H1 (cell line): ENCODE results near the gene DPY30. TPM values are rescaled to one million over a fixed set of nuclear protein-coding genes. Genes with fewer than 3 reads are reported as not detected.

Experiments
- ASH2L ChIP-seq: fragments of 200-600, 300-600 bp; sonication (generic); IDR thresholded peaks from one replicate; pipeline ENCODE4 v1.7.1; 2017; ENCODE audit warnings: low read length
- BACH1 ChIP-seq: IDR thresholded peaks from 2 replicates; pipeline ENCODE4 v1.6.1; 2012; ENCODE audit warnings: low read length, improper control_type of control experiment
- BRCA1 ChIP-seq: IDR thresholded peaks from 2 replicates; pipeline ENCODE4 v1.6.1; 2012; ENCODE audit warnings: low read depth, low read length, improper control_type of control experiment
- CHD1 ChIP-seq: IDR thresholded peaks from 2 replicates; pipeline ENCODE4 v1.6.1; 2012; ENCODE audit warnings: low read depth, low read length, improper control_type of control experiment
- CHD2 ChIP-seq: IDR thresholded peaks from 2 replicates; pipeline ENCODE4 v1.6.1; 2012; ENCODE audit warnings: low read length, improper control_type of control experiment
- CREB1 ChIP-seq: IDR thresholded peaks from 2 replicates; pipeline ENCODE4 v1.6.1; 2012; ENCODE audit warnings: inconsistent platforms
- CTBP2 ChIP-seq: IDR thresholded peaks from 2 replicates; pipeline ENCODE4 v1.7.0; 2011; ENCODE audit warnings: borderline replicate concordance, mild to moderate bottlenecking, moderate library complexity, mixed read lengths, low read length; ENCODE audit not compliant: insufficient read depth, insufficient read length
- JUND ChIP-seq: IDR thresholded peaks from 2 replicates; pipeline ENCODE4 v1.6.1; 2011; ENCODE audit warnings: mild to moderate bottlenecking, improper control_type of control experiment, low read length
- KDM4A ChIP-seq: IDR thresholded peaks from one replicate; pipeline ENCODE4 v1.7.1; 2012; ENCODE audit warnings: low read depth, mild to moderate bottlenecking, moderate library complexity, low read length, inconsistent platforms; ENCODE audit not compliant: severe bottlenecking
- NRF1 ChIP-seq: IDR thresholded peaks from 2 replicates; pipeline ENCODE4 v1.6.1; 2011; ENCODE audit warnings: mild to moderate bottlenecking, low read depth, low read length, improper control_type of control experiment
- PHF8 ChIP-seq: fragments of 200-600 bp; sonication (generic); conservative IDR thresholded peaks from 2 replicates; pipeline ENCODE4 v1.7.1; 2012; ENCODE audit warnings: low read depth, mild to moderate bottlenecking, inconsistent platforms, low read length, moderate library complexity
- POLR2A ChIP-seq, 2 experiments: IDR thresholded peaks; 1 replicate in 1 of 2; 2 replicates in 1 of 2; pipeline ENCODE4 v1.6.1; 2011; ENCODE audit warnings: low read depth in 2 of 2, low read length in 2 of 2, mild to moderate bottlenecking in 2 of 2; ENCODE audit errors: control extremely low read depth in 1 of 2
- POLR2AphosphoS5 ChIP-seq: IDR thresholded peaks from 2 replicates; pipeline ENCODE4 v1.6.1; 2011; ENCODE audit warnings: low read depth, low read length
- RAD21 ChIP-seq, 2 experiments: IDR thresholded peaks in 1 of 2; conservative IDR thresholded peaks in 1 of 2; 2 replicates each; pipeline ENCODE4 v1.6.1; 2011; ENCODE audit warnings: low read depth in 2 of 2, low read length in 2 of 2, improper control_type of control experiment in 1 of 2, inconsistent platforms in 1 of 2, mild to moderate bottlenecking in 1 of 2, moderate library complexity in 1 of 2
- RBBP5 ChIP-seq: IDR thresholded peaks from 2 replicates; pipeline ENCODE4 v1.7.1; 2012; ENCODE audit warnings: low read depth, mild to moderate bottlenecking, inconsistent platforms, low read length, moderate library complexity, borderline replicate concordance
- RFX5 ChIP-seq: IDR thresholded peaks from 2 replicates; pipeline ENCODE4 v1.6.1; 2011; ENCODE audit warnings: low read depth, low read length, improper control_type of control experiment, borderline replicate concordance
- RXRA ChIP-seq: IDR thresholded peaks from 2 replicates; pipeline ENCODE4 v1.6.1; 2011; ENCODE audit warnings: low read depth, mild to moderate bottlenecking, low read length, moderate library complexity; ENCODE audit not compliant: insufficient read depth
- SAP30 ChIP-seq: fragments of 300-600 bp; sonication (generic); IDR thresholded peaks from 2 replicates; pipeline ENCODE4 v1.7.1; 2012; ENCODE audit warnings: low read length, moderate library complexity, mild to moderate bottlenecking, inconsistent platforms; ENCODE audit not compliant: insufficient read depth, insufficient replicate concordance
- SIX5 ChIP-seq: IDR thresholded peaks from 2 replicates; pipeline ENCODE4 v1.6.1; 2011; ENCODE audit warnings: mild to moderate bottlenecking, low read depth, low read length
- SP4 ChIP-seq: IDR thresholded peaks from 2 replicates; pipeline ENCODE4 v1.6.1; 2012; ENCODE audit warnings: low read length, inconsistent platforms
- TAF1 ChIP-seq: IDR thresholded peaks from 2 replicates; pipeline ENCODE4 v1.6.1; 2011; ENCODE audit warnings: mild to moderate bottlenecking, low read depth, low read length
- TAF7 ChIP-seq: optimal IDR thresholded peaks from 2 replicates; pipeline ENCODE3; 2011; ENCODE audit warnings: low read depth, mild to moderate bottlenecking, inconsistent platforms, low read length, moderate library complexity, borderline replicate concordance
- TCF12 ChIP-seq: IDR thresholded peaks from 2 replicates; pipeline ENCODE4 v1.6.1; 2011; ENCODE audit warnings: low read depth, mild to moderate bottlenecking, low read length
- TEAD4 ChIP-seq: IDR thresholded peaks from 2 replicates; pipeline ENCODE4 v1.6.1; 2012; ENCODE audit warnings: low read depth, low read length, inconsistent platforms, mixed read lengths
- polyA plus RNA-seq, 7 experiments: library from polyadenylated mRNA; depleted of rRNA in 3 of 7; stranded (reverse) in 5 of 7; unstranded in 2 of 7; fragments of >200 nt in 5 of 7; fragments of 200-250 nt in 2 of 7; gene quantifications; 1 replicate in 5 of 7; 2 replicates in 1 of 7; 4 replicates in 1 of 7; pipeline versions ENCODE4 v1.2.1 to v1.2.3, GENCODE V29; 2011 to 2013; ENCODE audit warnings: missing spikeins in 2 of 7, mixed read lengths in 2 of 7
- total RNA-seq: library from RNA; stranded (reverse); fragmentation: NEBNext Ultra II Directional; extraction: Animal tissue kit (Norgen Biotek cat#: 25700); gene quantifications from 2 replicates; pipeline ENCODE4 v1.2.1, GENCODE V29; 2021
- TF ChIP-seq, protein P1 (sequence below): IDR thresholded peaks from 2 replicates; pipeline ENCODE4 v1.6.1; 2012; ENCODE audit warnings: inconsistent platforms

The DPY30 gene
- total and polyA plus RNA-seq, 2 of the 8 experiments (the other 6 are each of a cell fraction or from before 2014, with no cell fraction given): 139 to 157 TPM

DNA sequence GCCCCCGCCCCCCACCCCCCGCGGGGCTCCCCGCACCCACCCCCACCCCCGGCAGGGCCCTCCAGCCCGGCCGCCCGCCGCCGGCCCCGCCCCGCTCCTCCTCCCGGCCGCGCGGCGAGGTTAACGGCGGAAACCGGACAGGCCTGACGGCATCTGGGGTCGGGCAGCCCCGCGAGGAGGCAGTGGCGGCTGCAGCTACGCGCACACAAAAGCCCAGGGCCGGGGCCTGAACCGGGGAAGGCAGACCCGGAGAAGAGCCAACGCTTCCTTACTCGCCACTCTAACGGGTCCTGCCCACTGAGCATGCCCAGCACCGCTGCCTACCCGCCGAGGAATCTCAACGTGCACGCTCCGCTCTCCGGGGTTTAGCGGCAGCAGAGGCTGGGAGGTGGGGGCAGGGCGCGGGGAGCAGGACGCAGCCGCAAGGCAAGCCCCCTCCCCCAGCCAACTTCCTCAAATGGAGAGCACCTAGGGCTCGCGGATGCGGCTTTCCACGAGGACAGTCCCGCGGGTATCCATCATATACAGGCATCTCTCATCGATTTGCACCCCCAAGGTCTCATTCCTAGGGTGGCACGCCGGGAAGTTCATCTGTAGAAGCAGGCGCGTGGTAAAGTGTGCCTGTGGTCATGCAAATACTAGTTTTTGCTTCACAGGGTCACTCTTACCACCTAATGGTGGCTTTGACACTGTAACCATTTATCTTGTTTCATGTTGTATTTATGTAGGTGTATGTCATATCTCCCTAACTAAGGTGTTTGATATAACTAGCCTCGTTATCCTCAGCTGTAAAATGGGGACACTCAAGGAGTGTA is 28.7 kb downstream of the DPY30 start, which contains the start of gene MEMO1 (continued):
- peak; percentile 61 for TF ChIP-seq NRF1
- TF ChIP-seq TCF12: no peak
- peak; percentile 79 for TF ChIP-seq PHF8
- TF ChIP-seq SIX5: no peak
- peak; percentile 89; the same call in 1 of the 2 replicates for TF ChIP-seq SP4
- TF ChIP-seq TAF7: peak; percentile 49
- peak; percentile 61 for TF ChIP-seq CREB1
- TF ChIP-seq RAD21 (IDR thresholded peaks at IDR 0.05 in 1 of 2, conservative IDR thresholded peaks at IDR 0.05 in 1 of 2; ENCODE audit: low read depth in 2 of 2, low read length in 2 of 2): peak in 1 of 2 experiments; percentile 6; a peak in 1 of 4 replicates
- TF ChIP-seq CTBP2: peak; percentile 52
- TF ChIP-seq POLR2A (IDR thresholded peaks at IDR 0.05; ENCODE audit: control extremely low read depth in 1 of 2, low read depth in 2 of 2, low read length in 2 of 2): peak; percentile 63 to 78
- TF ChIP-seq BRCA1: no peak
- TF ChIP-seq RBBP5: peak; percentile 89
- TF ChIP-seq TAF1: peak; percentile 77
- TF ChIP-seq KDM4A: peak; percentile 86
- peak; percentile 98 for TF ChIP-seq ASH2L
- TF ChIP-seq RFX5: peak; percentile 56; the same call in 1 of the 2 replicates
- TF ChIP-seq TEAD4: peak; percentile 87
- no peak for TF ChIP-seq CHD1
- TF ChIP-seq, protein P1, sequence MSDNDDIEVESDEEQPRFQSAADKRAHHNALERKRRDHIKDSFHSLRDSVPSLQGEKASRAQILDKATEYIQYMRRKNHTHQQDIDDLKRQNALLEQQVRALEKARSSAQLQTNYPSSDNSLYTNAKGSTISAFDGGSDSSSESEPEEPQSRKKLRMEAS: peak; percentile 88
- no peak for TF ChIP-seq RXRA
- TF ChIP-seq CHD2: peak; percentile 78; the same call in 1 of the 2 replicates
- peak; percentile 79 for TF ChIP-seq POLR2AphosphoS5
- 0 out of 2 replicates have a peak, but pooled peaks have one; percentile 17 for TF ChIP-seq JUND
- no peak for TF ChIP-seq SAP30
- TF ChIP-seq BACH1: 0 out of 2 replicates have a peak, but pooled peaks have one; percentile 45
